NCI-H345 (cell line): ENCODE measurements around the gene DAB1.
"Not testable (repeated sequence)": the region's sequence is repeated elsewhere in the genome, so short reads cannot be mapped to it uniquely, and the experiment has no call there.

ENCODE experiments used
- DNase-seq: peaks from one replicate; lab custom pipeline; 2025; lab: John Stamatoyannopoulos, UW

Gene DAB1

GRCh38 chr1:57272150-57272549 lies 151.7 kb downstream of the DAB1 start:
- DNase-seq, result no peak

- no peak for DNase-seq
Measured at GRCh38 chr1:57270927-57271698, 152.7 kb downstream of the DAB1 start.

- no peak for DNase-seq
Measured at GRCh38 chr1:57269630-57270225, 154.1 kb downstream of the DAB1 start.

- no peak for DNase-seq
Measured at GRCh38 chr1:57265104-57265503, 158.8 kb downstream of the DAB1 start.

GRCh38 chr1:57262472-57262871 lies 161.4 kb downstream of the DAB1 start:
- DNase-seq, result no peak

GRCh38 chr1:57258557-57259325 lies 165.1 kb downstream of the DAB1 start:
- DNase-seq, result no peak

- DNase-seq, result no peak
Measured at GRCh38 chr1:57255945-57256344, 167.9 kb downstream of the DAB1 start.

- no peak for DNase-seq
Measured at GRCh38 chr1:57254022-57254421, 169.8 kb downstream of the DAB1 start.

GRCh38 chr1:57252597-57253294 lies 171.1 kb downstream of the DAB1 start:
- no peak for DNase-seq

- no peak for DNase-seq
Measured at GRCh38 chr1:57250021-57250420, 173.8 kb downstream of the DAB1 start.

- no peak for DNase-seq
Measured at GRCh38 chr1:57249511-57249910, 174.3 kb downstream of the DAB1 start.

GRCh38 chr1:57248830-57249229 lies 175.0 kb downstream of the DAB1 start:
- no peak for DNase-seq

- no peak for DNase-seq
Measured at GRCh38 chr1:57238233-57238781, 185.6 kb downstream of the DAB1 start.

- DNase-seq, result no peak
Measured at GRCh38 chr1:57235730-57236510, 187.9 kb downstream of the DAB1 start.

- DNase-seq, result no peak
Measured at GRCh38 chr1:57234459-57234858, 189.4 kb downstream of the DAB1 start.

- DNase-seq, result no peak
Measured at GRCh38 chr1:57232500-57232899, 191.4 kb downstream of the DAB1 start.

- DNase-seq, result no peak
Measured at GRCh38 chr1:57229998-57230397, 193.9 kb downstream of the DAB1 start.

GRCh38 chr1:57229076-57229475 lies 194.8 kb downstream of the DAB1 start:
- no peak for DNase-seq

- no peak for DNase-seq
Measured at GRCh38 chr1:57222801-57223200, 201.1 kb downstream of the DAB1 start.

GRCh38 chr1:57222307-57222706 lies 201.6 kb downstream of the DAB1 start:
- no peak for DNase-seq

GRCh38 chr1:57220905-57221304 lies 203.0 kb downstream of the DAB1 start:
- DNase-seq, result not testable (repeated sequence)
